BE2C (cell line): ENCODE results near the gene TBKBP1.
"Not testable (repeated sequence)": the region's sequence is repeated elsewhere in the genome, so short reads cannot be mapped to it uniquely, and the experiment has no call there.

Experiments used
- DNase-seq: peaks from one replicate; pipeline ENCODE4 v3.0.0-alpha.2; 2020
- H3K27me3 ChIP-seq: fragments of 250-450 bp; sonication (Bioruptor Pico); 2 replicates; pipeline ENCODE4 v1.5.1; 2020; ENCODE audit warnings: mild to moderate bottlenecking
- H3K36me3 ChIP-seq: fragments of 250-450 bp; sonication (Bioruptor Pico); 2 replicates; pipeline ENCODE4 v1.5.1; 2020; ENCODE audit warnings: mild to moderate bottlenecking
- H3K4me1 ChIP-seq: fragments of 250-450 bp; sonication (Bioruptor Pico); 2 replicates; pipeline ENCODE4 v1.5.1; 2020
- H3K4me3 ChIP-seq: 2 replicates; pipeline ENCODE4 v1.5.1; 2011; ENCODE audit warnings: low read depth, low read length
- H3K9me3 ChIP-seq: fragments of 250-450 bp; sonication (Bioruptor Pico); 2 replicates; pipeline ENCODE4 v1.5.1; 2020
- TF ChIP-seq, protein P1 (sequence below): IDR thresholded peaks from 2 replicates; pipeline ENCODE4 v1.5.1; 2012; ENCODE audit warnings: mild to moderate bottlenecking, low read depth, low read length

TBKBP1 gene

GRCh38 chr17:47739150-47739549, 45.2 kb downstream of the TBKBP1 start:
- no peak overlapping the region for H3K4me3 ChIP-seq
- peaks cover 14% of the 10 kb centered on the region for H3K27me3 ChIP-seq

DNA sequence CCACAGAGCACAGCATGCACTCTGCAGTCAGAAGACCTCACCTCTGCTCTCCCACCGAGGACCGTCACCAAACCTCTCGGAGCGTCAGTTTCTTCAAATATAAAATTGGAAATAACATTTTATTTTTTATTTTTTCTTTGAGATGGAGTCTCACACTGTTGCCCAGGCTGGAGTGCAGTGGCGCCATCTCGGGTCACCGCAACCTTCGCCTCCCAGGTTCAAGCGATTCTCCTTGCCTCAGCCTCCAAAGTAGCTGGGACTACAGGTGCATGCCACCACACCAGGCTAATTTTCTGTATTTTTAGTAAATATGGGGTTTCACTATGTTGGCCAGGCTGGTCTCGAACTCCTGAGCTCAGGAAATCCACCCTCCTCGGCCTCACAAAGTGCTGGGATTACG, 46.0 kb downstream of the TBKBP1 start:
- H3K36me3 ChIP-seq, DNase-seq, H3K4me3 ChIP-seq, H3K9me3 ChIP-seq, H3K4me1 ChIP-seq: not testable (repeated sequence)
- H3K27me3 ChIP-seq: peaks cover 14% of the 10 kb centered on the region

More at GRCh38 chr17:47739150-47739549, 45.2 kb downstream of the TBKBP1 start:
- DNase-seq: no peak
- H3K9me3 ChIP-seq: no peaks in the 10 kb centered on the region
- no peaks in the 10 kb centered on the region for H3K36me3 ChIP-seq
- H3K4me1 ChIP-seq: no peaks in the 10 kb centered on the region
- TF ChIP-seq, protein P1, sequence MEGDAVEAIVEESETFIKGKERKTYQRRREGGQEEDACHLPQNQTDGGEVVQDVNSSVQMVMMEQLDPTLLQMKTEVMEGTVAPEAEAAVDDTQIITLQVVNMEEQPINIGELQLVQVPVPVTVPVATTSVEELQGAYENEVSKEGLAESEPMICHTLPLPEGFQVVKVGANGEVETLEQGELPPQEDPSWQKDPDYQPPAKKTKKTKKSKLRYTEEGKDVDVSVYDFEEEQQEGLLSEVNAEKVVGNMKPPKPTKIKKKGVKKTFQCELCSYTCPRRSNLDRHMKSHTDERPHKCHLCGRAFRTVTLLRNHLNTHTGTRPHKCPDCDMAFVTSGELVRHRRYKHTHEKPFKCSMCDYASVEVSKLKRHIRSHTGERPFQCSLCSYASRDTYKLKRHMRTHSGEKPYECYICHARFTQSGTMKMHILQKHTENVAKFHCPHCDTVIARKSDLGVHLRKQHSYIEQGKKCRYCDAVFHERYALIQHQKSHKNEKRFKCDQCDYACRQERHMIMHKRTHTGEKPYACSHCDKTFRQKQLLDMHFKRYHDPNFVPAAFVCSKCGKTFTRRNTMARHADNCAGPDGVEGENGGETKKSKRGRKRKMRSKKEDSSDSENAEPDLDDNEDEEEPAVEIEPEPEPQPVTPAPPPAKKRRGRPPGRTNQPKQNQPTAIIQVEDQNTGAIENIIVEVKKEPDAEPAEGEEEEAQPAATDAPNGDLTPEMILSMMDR: no peak

GRCh38 chr17:47741109-47741792, 47.3 kb downstream of the TBKBP1 start:
- H3K4me3 ChIP-seq: no peak overlapping the region
- H3K9me3 ChIP-seq: no peaks in the 10 kb centered on the region
- H3K36me3 ChIP-seq: no peaks in the 10 kb centered on the region
- peaks cover 14% of the 10 kb centered on the region for H3K27me3 ChIP-seq
- no peak for DNase-seq
- TF ChIP-seq, protein P1: no peak
- no peaks in the 10 kb centered on the region for H3K4me1 ChIP-seq

DNA sequence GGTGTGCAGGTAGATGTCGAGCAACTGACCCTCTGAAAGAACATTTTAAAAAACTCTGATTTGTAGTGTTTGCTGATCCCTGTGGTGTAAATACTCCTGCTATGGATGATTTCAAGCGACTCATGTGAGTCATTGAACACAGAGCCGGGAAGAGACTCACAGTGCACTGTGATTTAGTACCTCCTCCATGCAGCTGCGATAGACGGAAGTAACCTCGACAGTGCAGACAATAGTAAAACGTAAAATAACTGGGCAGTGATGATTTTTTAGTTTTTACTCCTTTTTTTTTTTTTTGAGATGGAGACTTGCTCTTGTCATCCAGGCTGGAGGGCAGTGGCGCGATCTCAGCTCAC, 47.8 kb downstream of the TBKBP1 start:
- Histone ChIP-seq H3K36me3 (no peaks in the 10 kb centered on the region), H3K4me1 (no peaks in the 10 kb centered on the region), H3K27me3 (peaks cover 14% of the 10 kb centered on the region), H3K9me3 (no peaks in the 10 kb centered on the region), H3K4me3 (no peak overlapping the region)
- no peak for DNase-seq
- TF ChIP-seq, protein P1: no peak

GRCh38 chr17:47742319-47743181, 48.6 kb downstream of the TBKBP1 start:
- H3K4me1 ChIP-seq: no peaks in the 10 kb centered on the region
- no peaks in the 10 kb centered on the region for H3K36me3 ChIP-seq
- H3K4me3 ChIP-seq: peak overlapping the region; percentile 20
- DNase-seq: peak; percentile 82
- TF ChIP-seq, protein P1: peak; percentile 75
- no peaks in the 10 kb centered on the region for H3K9me3 ChIP-seq
- H3K27me3 ChIP-seq: peaks cover 14% of the 10 kb centered on the region

DNA sequence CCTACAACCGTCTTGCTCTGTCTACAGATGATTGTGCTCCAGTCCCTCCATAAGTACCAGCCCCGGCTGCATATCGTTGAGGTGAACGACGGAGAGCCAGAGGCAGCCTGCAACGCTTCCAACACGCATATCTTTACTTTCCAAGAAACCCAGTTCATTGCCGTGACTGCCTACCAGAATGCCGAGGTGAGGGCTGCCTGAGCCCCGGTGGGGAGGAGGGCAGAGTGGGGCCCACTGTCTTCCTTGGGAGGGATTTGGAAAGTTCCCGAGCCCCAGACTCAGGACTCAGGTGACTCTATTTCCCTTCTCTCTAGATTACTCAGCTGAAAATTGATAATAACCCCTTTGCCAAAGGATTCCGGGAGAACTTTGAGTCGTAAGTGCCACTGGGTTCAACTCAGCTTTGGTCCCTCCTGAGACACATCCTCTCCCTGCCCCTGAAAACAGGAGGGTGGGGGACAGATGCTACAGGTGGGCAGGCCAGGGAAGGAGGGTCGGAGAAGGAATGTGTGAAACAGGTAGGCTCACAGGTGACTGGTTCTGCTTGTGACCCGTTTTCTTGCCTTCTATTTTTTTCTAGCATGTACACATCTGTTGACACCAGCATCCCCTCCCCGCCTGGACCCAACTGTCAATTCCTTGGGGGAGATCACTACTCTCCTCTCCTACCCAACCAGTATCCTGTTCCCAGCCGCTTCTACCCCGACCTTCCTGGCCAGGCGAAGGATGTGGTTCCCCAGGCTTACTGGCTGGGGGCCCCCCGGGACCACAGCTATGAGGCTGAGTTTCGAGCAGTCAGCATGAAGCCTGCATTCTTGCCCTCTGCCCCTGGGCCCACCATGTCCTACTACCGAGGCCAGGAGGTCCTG, 50.4 kb downstream of the TBKBP1 start:
- no peak overlapping the region for H3K4me3 ChIP-seq
- H3K9me3 ChIP-seq: no peaks in the 10 kb centered on the region
- H3K27me3 ChIP-seq: peaks cover 19% of the 10 kb centered on the region
- no peaks in the 10 kb centered on the region for H3K4me1 ChIP-seq
- H3K36me3 ChIP-seq: no peaks in the 10 kb centered on the region
- TF ChIP-seq, protein P1: no peak
- no peak for DNase-seq
